GM13977 (cell line): ENCODE measurements around the gene TBXA2R.

ENCODE experiments used
- DNase-seq: peaks from one replicate; pipeline ENCODE4 v3.0.0; 2012; ENCODE audit warnings: low spot score
- CTCF ChIP-seq: IDR thresholded peaks from 2 replicates; pipeline ENCODE4 v1.5.1; 2012; ENCODE audit warnings: mild to moderate bottlenecking, control low read depth; ENCODE audit not compliant: insufficient read depth; ENCODE audit errors: extremely low read depth, missing control alignments
- in situ Hi-C: fragments of 300-500 bp; cut with MboI; formaldehyde crosslinking; loops from one replicate; pipeline ENCODE4 v1.12.0; 2022; ENCODE audit warnings: low sequenced_read_pairs, low pct_unique_long_range_greater_than_20kb, mixed read lengths, inconsistent platforms; ENCODE audit not compliant: unreplicated experiment

Gene TBXA2R

GRCh38 chr19:3638208-3639193 is 31.8 kb upstream of the TBXA2R start:
- DNase-seq: no peak
- TF ChIP-seq CTCF: no peak
- in situ Hi-C loops: no loop called here

GRCh38 chr19:3637621-3638020 is 30.9 kb upstream of the TBXA2R start:
- TF ChIP-seq CTCF: no peak
- in situ Hi-C loops: no loop called here
- DNase-seq: no peak

GRCh38 chr19:3636962-3637361 is 30.3 kb upstream of the TBXA2R start:
- in situ Hi-C loops: no loop called here
- no peak for TF ChIP-seq CTCF
- no peak for DNase-seq

- in situ Hi-C loops: no loop called here
- DNase-seq: no peak
- no peak for TF ChIP-seq CTCF
These were observed 29.8 kb upstream of the TBXA2R start for GRCh38 chr19:3636506-3636905.

GRCh38 chr19:3634496-3635045 is 27.9 kb upstream of the TBXA2R start:
- TF ChIP-seq CTCF: no peak
- in situ Hi-C loops: no loop called here
- DNase-seq: no peak

- in situ Hi-C loops: no loop called here
- TF ChIP-seq CTCF: no peak
- no peak for DNase-seq
These were observed 26.9 kb upstream of the TBXA2R start for GRCh38 chr19:3633559-3633988.
